HCT116 (cell line): ENCODE measurements around the gene TMEM54.

ENCODE experiments used
- CTCF ChIP-seq, 3 experiments: fragments of 200-600 bp in 1 of 3; sonication (generic) in 1 of 3; IDR thresholded peaks in 2 of 3; conservative IDR thresholded peaks in 1 of 3; 2 replicates each; pipeline ENCODE4 v1.5.1; 2012 to 2017; ENCODE audit warnings: low read depth in 2 of 3, low read length in 2 of 3, antibody characterized with exemption in 1 of 3, borderline replicate concordance in 1 of 3, control low read depth in 1 of 3, mild to moderate bottlenecking in 1 of 3, mixed read lengths in 1 of 3, mixed run types in 1 of 3, moderate library complexity in 1 of 3; ENCODE audit not compliant: insufficient read depth in 1 of 3
- ELF1 ChIP-seq: IDR thresholded peaks from 2 replicates; pipeline ENCODE4 v1.6.1; 2012; ENCODE audit warnings: low read depth, borderline replicate concordance
- POLR2AphosphoS5 ChIP-seq: IDR thresholded peaks from 2 replicates; pipeline ENCODE4 v1.6.1; 2011; ENCODE audit warnings: mild to moderate bottlenecking, low read depth, low read length, moderate library complexity
- REST ChIP-seq: IDR thresholded peaks from 2 replicates; pipeline ENCODE4 v1.6.1; 2012; ENCODE audit warnings: low read depth

- TF ChIP-seq POLR2AphosphoS5 (no peak), ELF1 (no peak), CTCF (IDR thresholded peaks at IDR 0.05 in 2 of 3, conservative IDR thresholded peaks at IDR 0.05 in 1 of 3; ENCODE audit: borderline replicate concordance in 1 of 3, insufficient read depth in 1 of 3, low read depth in 2 of 3, low read length in 2 of 3) (no peak), REST (no peak)
These were observed 18.9 kb upstream of the TMEM54 start for GRCh38 chr1:32919811-32920733.
